IMR-90 (cell line): ENCODE data around the gene KCNK10. TPM values are rescaled to one million over a fixed set of nuclear protein-coding genes. Genes with fewer than 3 reads are reported as not detected.

Experiments
- ATAC-seq: fragments of 200-7000 bp; cut with Tn5 transposase; 2 replicates; pipeline ENCODE4 v1.9.1; 2020; ENCODE audit warnings: low read depth, mild to moderate bottlenecking, moderate library complexity
- BruUV-seq: library from RNA; stranded (reverse); fragments of 400-500 nt; replicated peaks from 2 replicates; lab custom pipeline; 2021; lab: Mats Ljungman, UMichigan
- CTCF ChIA-PET: fragments of 300-600 bp; formaldehyde crosslinking; extraction: SDS; loops from one replicate; lab custom pipeline; 2021; ENCODE audit warnings: antibody characterized with exemption; lab: Yijun Ruan, JAX
- POLR2A ChIA-PET: fragments of 300-600 bp; sonication (Branson Sonifier 250); formaldehyde crosslinking; loops from one replicate; lab custom pipeline; 2022; ENCODE audit warnings: antibody characterized with exemption; ENCODE audit not compliant: unreplicated experiment; lab: Charles Lee
- DNase-seq: peaks from one replicate; pipeline ENCODE4 v3.0.0; 2013
- H2AFZ ChIP-seq: replicated peaks from 2 replicates; pipeline ENCODE3; 2013; ENCODE audit warnings: low read length, mild to moderate bottlenecking; ENCODE audit not compliant: poor library complexity
- H2AK5ac ChIP-seq: 2 replicates; pipeline ENCODE4 v1.6.1; 2013; ENCODE audit warnings: low read depth, low read length, inconsistent platforms
- H2AK9ac ChIP-seq: replicated peaks from 2 replicates; pipeline ENCODE3; 2013; ENCODE audit warnings: mild to moderate bottlenecking, low read depth, low read length, moderate library complexity; ENCODE audit not compliant: poor library complexity
- H2BK120ac ChIP-seq: 2 replicates; pipeline ENCODE4 v1.6.1; 2013; ENCODE audit warnings: low read depth, low read length, inconsistent platforms
- H2BK15ac ChIP-seq: 3 replicates; pipeline ENCODE4 v1.6.1; 2013; ENCODE audit warnings: low read depth, low read length, inconsistent platforms
- H2BK20ac ChIP-seq: 2 replicates; pipeline ENCODE4 v1.6.1; 2013; ENCODE audit warnings: low read depth, mild to moderate bottlenecking, inconsistent platforms, low read length, moderate library complexity
- H2BK5ac ChIP-seq: 2 replicates; pipeline ENCODE4 v1.6.1; 2013; ENCODE audit warnings: mild to moderate bottlenecking, low read depth, low read length, inconsistent platforms; ENCODE audit not compliant: poor library complexity, severe bottlenecking
- H3K14ac ChIP-seq: replicated peaks from 2 replicates; pipeline ENCODE4 v1.6.1; 2013; ENCODE audit warnings: low read depth, low read length, inconsistent platforms
- H3K18ac ChIP-seq: 2 replicates; pipeline ENCODE4 v1.6.1; 2013; ENCODE audit warnings: low read depth, low read length, control low read depth
- H3K23ac ChIP-seq: 2 replicates; pipeline ENCODE4 v1.6.1; 2013; ENCODE audit warnings: low read depth, low read length, inconsistent platforms
- H3K27ac ChIP-seq: 2 replicates; pipeline ENCODE4 v1.5.1; 2013; ENCODE audit warnings: mild to moderate bottlenecking, control low read depth, low read length; ENCODE audit not compliant: insufficient read depth
- H3K27me3 ChIP-seq: 2 replicates; pipeline ENCODE4 v1.6.1; 2013; ENCODE audit warnings: low read length; ENCODE audit not compliant: control insufficient read depth, insufficient read depth
- H3K36me3 ChIP-seq: 2 replicates; pipeline ENCODE4 v1.6.1; 2013; ENCODE audit warnings: low read length, mixed read lengths; ENCODE audit not compliant: control insufficient read depth, insufficient read depth
- H3K4ac ChIP-seq: 2 replicates; pipeline ENCODE4 v1.6.1; 2013; ENCODE audit warnings: low read depth, low read length, inconsistent platforms
- H3K4me1 ChIP-seq: 2 replicates; pipeline ENCODE4 v1.6.1; 2013; ENCODE audit warnings: low read length, mixed read lengths; ENCODE audit not compliant: control insufficient read depth, insufficient read depth
- H3K4me2 ChIP-seq: 2 replicates; pipeline ENCODE4 v1.6.1; 2013; ENCODE audit warnings: low read depth, mild to moderate bottlenecking, control low read depth, low read length, moderate library complexity
- H3K4me3 ChIP-seq: 2 replicates; pipeline ENCODE4 v1.5.1; 2013; ENCODE audit warnings: low read depth, mild to moderate bottlenecking, control low read depth, low read length, moderate library complexity; ENCODE audit not compliant: insufficient read depth
- H3K56ac ChIP-seq: 2 replicates; pipeline ENCODE4 v1.6.1; 2013; ENCODE audit warnings: low read length, inconsistent platforms; ENCODE audit not compliant: insufficient read depth; ENCODE audit errors: extremely low read depth
- H3K79me1 ChIP-seq, 2 experiments: 2 replicates each; pipeline ENCODE4 v1.6.1; 2013; ENCODE audit warnings: low read length in 2 of 2, inconsistent platforms in 1 of 2, low read depth in 1 of 2
- H3K9ac ChIP-seq: 2 replicates; pipeline ENCODE4 v1.6.1; 2013; ENCODE audit warnings: low read depth, low read length, control low read depth
- H3K9me1 ChIP-seq: 2 replicates; pipeline ENCODE4 v1.6.1; 2013; ENCODE audit warnings: low read length, inconsistent platforms; ENCODE audit not compliant: insufficient read depth
- H3K9me3 ChIP-seq: 2 replicates; pipeline ENCODE4 v1.6.1; 2013; ENCODE audit warnings: low read length; ENCODE audit not compliant: control insufficient read depth, insufficient read depth
- H4K20me1 ChIP-seq: 2 replicates; pipeline ENCODE4 v1.6.1; 2013; ENCODE audit warnings: low read length, inconsistent platforms; ENCODE audit not compliant: insufficient read depth
- H4K5ac ChIP-seq: 2 replicates; pipeline ENCODE4 v1.6.1; 2013; ENCODE audit warnings: mild to moderate bottlenecking, low read depth, low read length, control low read depth
- H4K8ac ChIP-seq, 2 experiments: 2 replicates each; pipeline ENCODE4 v1.6.1; 2013; ENCODE audit warnings: low read depth in 2 of 2, low read length in 2 of 2, control low read depth in 1 of 2, inconsistent platforms in 1 of 2
- H4K91ac ChIP-seq: 2 replicates; pipeline ENCODE4 v1.6.1; 2013; ENCODE audit warnings: low read depth, low read length, inconsistent platforms; ENCODE audit not compliant: insufficient read depth
- BHLHE40 ChIP-seq: fragments of 150-350 bp; IDR thresholded peaks from 2 replicates; pipeline ENCODE4 v1.6.1; 2016; ENCODE audit warnings: mild to moderate bottlenecking, low read depth, low read length
- CEBPB ChIP-seq: IDR thresholded peaks from 2 replicates; pipeline ENCODE4 v1.6.1; 2012; ENCODE audit warnings: low read depth, low read length, improper control_type of control experiment
- CHD1 ChIP-seq: IDR thresholded peaks from 2 replicates; pipeline ENCODE4 v1.6.1; 2012; ENCODE audit warnings: low read depth, low read length, improper control_type of control experiment
- CTCF ChIP-seq: conservative IDR thresholded peaks from 2 replicates; pipeline ENCODE4 v1.5.1; 2012; ENCODE audit warnings: mild to moderate bottlenecking, low read depth, low read length, improper control_type of control experiment
- ELK1 ChIP-seq: fragments of 150-350 bp; IDR thresholded peaks from 2 replicates; pipeline ENCODE4 v1.6.1; 2016; ENCODE audit warnings: low read depth, mild to moderate bottlenecking, low read length, moderate library complexity, borderline replicate concordance
- FOS ChIP-seq: fragments of 150-350 bp; IDR thresholded peaks from 2 replicates; pipeline ENCODE4 v1.6.1; 2016; ENCODE audit warnings: low read depth, low read length
- MAFK ChIP-seq: IDR thresholded peaks from 2 replicates; pipeline ENCODE4 v1.6.1; 2012; ENCODE audit warnings: low read depth, low read length, improper control_type of control experiment
- MAZ ChIP-seq: IDR thresholded peaks from 2 replicates; pipeline ENCODE4 v1.6.1; 2012; ENCODE audit warnings: low read depth, mild to moderate bottlenecking, low read length, improper control_type of control experiment, moderate library complexity, borderline replicate concordance
- MXI1 ChIP-seq: IDR thresholded peaks from 2 replicates; pipeline ENCODE4 v1.6.1; 2012; ENCODE audit warnings: low read depth, mild to moderate bottlenecking, low read length, moderate library complexity, borderline replicate concordance
- NFE2L2 ChIP-seq: fragments of 150-350 bp; IDR thresholded peaks from 2 replicates; pipeline ENCODE4 v1.6.1; 2016; ENCODE audit warnings: low read depth, mild to moderate bottlenecking, low read length
- POLR2A ChIP-seq: IDR thresholded peaks from 2 replicates; pipeline ENCODE4 v1.6.1; 2012; ENCODE audit warnings: mild to moderate bottlenecking, low read depth, low read length
- RAD21 ChIP-seq: IDR thresholded peaks from 2 replicates; pipeline ENCODE4 v1.6.1; 2012; ENCODE audit warnings: low read length, improper control_type of control experiment
- RCOR1 ChIP-seq: IDR thresholded peaks from 2 replicates; pipeline ENCODE4 v1.6.1; 2012; ENCODE audit warnings: mild to moderate bottlenecking, low read length, improper control_type of control experiment; ENCODE audit not compliant: insufficient replicate concordance
- RFX5 ChIP-seq: IDR thresholded peaks from 2 replicates; pipeline ENCODE4 v1.8.0; 2012; ENCODE audit warnings: low read depth, mild to moderate bottlenecking, low read length, moderate library complexity
- SMC3 ChIP-seq: fragments of 150-350 bp; IDR thresholded peaks from 2 replicates; pipeline ENCODE4 v1.6.1; 2016; ENCODE audit warnings: low read depth, mild to moderate bottlenecking, antibody characterized with exemption, low read length, moderate library complexity
- USF2 ChIP-seq: fragments of 150-350 bp; IDR thresholded peaks from 2 replicates; pipeline ENCODE4 v1.6.1; 2017; ENCODE audit warnings: mild to moderate bottlenecking, antibody characterized with exemption, low read length, low read depth
- WGBS, 2 experiments: methylation state at CpG; one replicate each; pipeline versions ENCODE4 v1.1.5 to v1.1.7; 2013; ENCODE audit warnings: missing lambda C conversion rate in 2 of 2; ENCODE audit not compliant: insufficient read length in 1 of 2; ENCODE audit errors: extremely low coverage in 2 of 2; 5-methylcytosine and 5-hydroxymethylcytosine counted together
- dilution Hi-C: fragments of 300-500 bp; cut with HindIII; formaldehyde crosslinking; loops from one replicate; pipeline ENCODE4 v1.14.3; 2018; ENCODE audit warnings: low sequenced_read_pairs; ENCODE audit not compliant: unreplicated experiment
- in situ Hi-C: fragments of 300-500 bp; cut with MboI; formaldehyde crosslinking; loops from 3 replicates; pipeline ENCODE4 v1.14.3; 2019; ENCODE audit warnings: low sequenced_read_pairs, inconsistent platforms, mixed read lengths
- intact Hi-C: fragments of 100-400 bp; cut with micrococcal nuclease; formaldehyde crosslinking; loops from 2 replicates; pipeline ENCODE4 v1.10.0; 2022
- polyA plus RNA-seq, 3 experiments: library from polyadenylated mRNA; depleted of rRNA; stranded (reverse); fragments of >200 nt; gene quantifications; 2 replicates each; pipeline ENCODE4 v1.2.3, GENCODE V29; 2012; ENCODE audit warnings: low replicate concordance in 1 of 3
- total RNA-seq: library from RNA; depleted of rRNA; stranded (reverse); fragments of >200 nt; gene quantifications from 2 replicates; pipeline ENCODE4 v1.2.3, GENCODE V29; 2012

Gene KCNK10
- total and polyA plus RNA-seq, 2 of the 4 experiments (the other 2 are of a cell fraction) = not detected

GRCh38 chr14:88348546-88348945 lies 25.5 kb upstream of the KCNK10 start:
- Histone ChIP-seq H2AK9ac (no peak overlapping the region), H4K20me1 (no peaks in the 10 kb centered on the region), H2BK15ac (no peak overlapping the region), H3K36me3 (no peaks in the 10 kb centered on the region), H3K56ac (no peak overlapping the region), H3K9me1 (no peaks in the 10 kb centered on the region), H2AK5ac (no peak overlapping the region), H2BK5ac (no peak overlapping the region), H3K4me3 (no peak overlapping the region), H3K9ac (no peak overlapping the region), H3K14ac (no peak overlapping the region), H3K18ac (no peak overlapping the region), H3K23ac (no peak overlapping the region), H4K5ac (no peak overlapping the region), H2BK120ac (no peak overlapping the region), H2AFZ (no peak overlapping the region), H3K4me2 (no peak overlapping the region), H3K27me3 (no peaks in the 10 kb centered on the region; the same call in 1 of the 2 replicates), H3K9me3 (no peaks in the 10 kb centered on the region), H2BK20ac (no peak overlapping the region), H4K8ac (no peak overlapping the region), H4K91ac (no peak overlapping the region), H3K27ac (no peak overlapping the region), H3K4ac (no peak overlapping the region), H3K4me1 (no peaks in the 10 kb centered on the region), H3K79me1 (no peaks in the 10 kb centered on the region)
- intact Hi-C loops (no loop called here), dilution Hi-C loops (no loop called here), in situ Hi-C loops (no loop called here)
- no CpG with 5 or more reads among the region's 3 CpGs for WGBS, 2 experiments
- DNase-seq (no peak), ATAC-seq (no peak)
- TF ChIP-seq CEBPB (no peak), MAZ (no peak), RCOR1 (no peak), USF2 (no peak), CTCF (no peak), MXI1 (no peak), RAD21 (no peak), NFE2L2 (no peak), POLR2A (no peak), RFX5 (no peak), SMC3 (no peak), FOS (no peak), ELK1 (no peak), MAFK (no peak), BHLHE40 (no peak), CHD1 (no peak)
- no TSS peak for BruUV-seq
- ChIA-PET POLR2A (interaction anchor here (0.6 kb wide), 1 partner anchor 1630 kb away, joined by 3 read pairs; no protein-coding TSS in a partner anchor), CTCF (no interaction called here)
